Fibroblast of mammary gland (primary cell): ENCODE data around the gene TRMT1.
A peak's percentile ranks its signal among the peaks of the same experiment; 100 is the strongest.

Experiments
- DNase-seq: peaks from one replicate; pipeline ENCODE4 v3.0.0-alpha.2; 2010; ENCODE audit warnings: low read depth
- H3K4me3 ChIP-seq: 2 replicates; pipeline ENCODE4 v1.5.1; 2011; ENCODE audit warnings: low read depth, mild to moderate bottlenecking, low read length, moderate library complexity; ENCODE audit not compliant: control insufficient read depth
- TF ChIP-seq, protein P1 (sequence below): conservative IDR thresholded peaks from 2 replicates; pipeline ENCODE4 v1.5.1; 2011; ENCODE audit warnings: low read depth, low read length, inconsistent platforms; ENCODE audit not compliant: control insufficient read depth, insufficient read depth

The TRMT1 gene

DNA sequence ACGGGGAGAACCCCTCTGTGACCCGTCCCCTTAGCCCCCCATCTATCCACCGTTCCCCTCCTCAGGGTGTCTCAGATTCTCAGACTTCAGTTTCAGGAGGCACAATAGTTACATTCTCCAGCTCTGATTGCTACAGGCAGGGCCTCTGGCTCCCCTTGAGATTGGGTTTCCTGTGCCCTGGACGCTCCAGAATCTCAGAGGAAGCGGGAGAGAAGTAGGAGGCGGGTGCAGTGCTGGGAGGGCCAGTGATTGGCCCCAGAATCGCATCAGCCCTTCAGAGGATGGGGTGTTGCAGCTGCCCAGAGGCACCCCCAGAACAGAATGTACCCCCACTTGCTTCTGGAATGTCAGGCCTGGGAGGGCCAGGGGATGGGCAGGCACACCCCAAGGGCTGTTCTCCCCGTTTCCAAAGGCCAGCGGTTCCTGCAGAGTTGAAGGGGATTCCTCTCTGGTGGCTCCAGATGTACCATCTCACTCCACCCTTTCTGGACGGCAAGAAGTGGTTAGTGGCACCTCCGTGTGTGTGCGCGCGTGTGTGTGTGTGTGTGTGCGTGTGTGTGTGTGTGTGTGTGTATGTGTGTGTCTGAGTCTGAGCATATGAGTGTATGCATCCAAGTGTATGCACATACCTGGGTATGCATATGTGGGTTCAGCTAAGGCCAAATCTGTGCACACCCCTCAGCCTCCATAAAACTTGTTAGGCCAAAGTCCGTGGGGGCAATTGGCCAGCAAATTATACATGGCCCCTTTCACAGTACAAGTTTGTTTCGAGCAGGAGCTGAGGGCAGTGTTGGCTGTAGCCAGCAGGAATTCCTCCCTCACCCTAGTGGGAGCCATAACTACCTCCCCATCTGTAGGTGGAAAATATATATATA, 49.4 kb downstream of the TRMT1 start:
- TF ChIP-seq, protein P1, sequence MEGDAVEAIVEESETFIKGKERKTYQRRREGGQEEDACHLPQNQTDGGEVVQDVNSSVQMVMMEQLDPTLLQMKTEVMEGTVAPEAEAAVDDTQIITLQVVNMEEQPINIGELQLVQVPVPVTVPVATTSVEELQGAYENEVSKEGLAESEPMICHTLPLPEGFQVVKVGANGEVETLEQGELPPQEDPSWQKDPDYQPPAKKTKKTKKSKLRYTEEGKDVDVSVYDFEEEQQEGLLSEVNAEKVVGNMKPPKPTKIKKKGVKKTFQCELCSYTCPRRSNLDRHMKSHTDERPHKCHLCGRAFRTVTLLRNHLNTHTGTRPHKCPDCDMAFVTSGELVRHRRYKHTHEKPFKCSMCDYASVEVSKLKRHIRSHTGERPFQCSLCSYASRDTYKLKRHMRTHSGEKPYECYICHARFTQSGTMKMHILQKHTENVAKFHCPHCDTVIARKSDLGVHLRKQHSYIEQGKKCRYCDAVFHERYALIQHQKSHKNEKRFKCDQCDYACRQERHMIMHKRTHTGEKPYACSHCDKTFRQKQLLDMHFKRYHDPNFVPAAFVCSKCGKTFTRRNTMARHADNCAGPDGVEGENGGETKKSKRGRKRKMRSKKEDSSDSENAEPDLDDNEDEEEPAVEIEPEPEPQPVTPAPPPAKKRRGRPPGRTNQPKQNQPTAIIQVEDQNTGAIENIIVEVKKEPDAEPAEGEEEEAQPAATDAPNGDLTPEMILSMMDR, result no peak
- no peak for DNase-seq
- no peak overlapping the region for H3K4me3 ChIP-seq

DNA sequence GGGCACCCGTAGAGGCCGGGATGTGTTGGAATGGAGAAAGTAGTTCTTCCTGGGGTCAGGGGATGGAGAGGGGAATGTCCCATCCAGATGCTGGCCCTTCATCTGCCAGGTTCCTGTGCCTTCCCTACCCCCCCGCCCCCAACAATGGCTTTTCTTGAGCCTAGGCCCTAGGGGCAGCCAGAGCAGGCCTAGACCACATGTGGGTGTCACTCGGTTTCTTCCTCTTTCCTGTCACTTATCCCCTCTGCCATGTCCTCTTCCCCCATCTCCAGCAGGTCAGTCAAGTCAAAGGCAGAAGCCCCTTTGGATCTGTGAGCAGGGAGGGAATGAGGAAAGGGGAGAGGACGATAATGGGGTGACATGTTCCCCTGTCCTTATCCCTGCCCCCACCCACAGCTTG, 50.3 kb downstream of the TRMT1 start:
- DNase-seq, result no peak
- H3K4me3 ChIP-seq, result no peak overlapping the region
- TF ChIP-seq, protein P1, result no peak

DNA sequence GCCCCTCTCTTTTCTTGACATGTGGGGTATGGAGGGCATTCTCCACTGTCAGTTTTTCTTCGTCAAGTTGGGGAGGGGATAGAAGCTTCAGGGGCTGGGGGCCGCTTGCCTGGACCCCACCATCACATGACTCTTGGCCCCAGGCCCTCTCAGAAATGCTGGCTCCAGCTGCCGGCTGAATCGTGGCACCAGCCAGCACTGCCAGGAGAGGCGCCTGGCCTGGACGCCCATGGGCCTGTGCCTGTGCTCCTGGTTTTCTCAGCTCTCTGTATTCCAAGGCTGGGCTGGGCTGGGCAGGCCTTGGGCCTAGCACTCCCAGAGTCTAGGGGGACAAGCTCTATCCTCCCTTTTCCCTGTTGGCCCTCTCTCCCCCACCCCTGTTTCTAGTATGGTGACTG, 52.4 kb downstream of the TRMT1 start:
- H3K4me3 ChIP-seq, result no peak overlapping the region
- DNase-seq, result no peak
- TF ChIP-seq, protein P1, result no peak

DNA sequence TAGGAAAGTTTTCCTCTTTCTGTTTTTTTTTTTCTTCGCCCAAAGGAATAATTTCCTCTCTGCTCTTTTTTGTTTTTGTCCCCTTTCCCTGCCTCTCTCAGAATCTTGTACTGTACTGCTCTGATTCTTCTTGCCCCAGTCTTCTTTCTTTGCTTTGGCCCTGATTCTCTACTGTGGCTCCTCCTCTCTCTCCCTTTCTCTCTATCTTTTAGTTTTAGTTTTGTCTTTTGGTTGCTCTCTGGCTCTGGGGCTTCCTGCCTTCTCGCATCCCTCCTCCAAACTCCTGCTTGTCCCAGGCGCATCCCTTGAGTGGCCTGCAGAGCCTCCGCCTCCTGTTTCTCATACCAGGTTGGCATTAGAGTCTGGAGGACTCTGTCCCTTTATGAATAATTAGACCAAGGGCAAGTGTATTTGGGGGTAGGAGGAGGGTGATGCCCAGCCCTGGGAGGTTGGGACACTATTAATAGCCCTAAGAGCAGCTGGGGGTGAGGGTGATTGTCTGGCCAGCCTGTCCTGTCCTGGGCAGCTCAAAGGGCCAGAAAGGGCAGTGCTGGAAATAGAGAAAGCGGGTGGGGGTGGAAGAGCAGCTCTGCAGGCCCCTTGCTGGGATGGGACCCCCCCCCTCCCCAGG, 53.0 kb downstream of the TRMT1 start:
- TF ChIP-seq, protein P1, result no peak
- no peak overlapping the region for H3K4me3 ChIP-seq
- no peak for DNase-seq

DNA sequence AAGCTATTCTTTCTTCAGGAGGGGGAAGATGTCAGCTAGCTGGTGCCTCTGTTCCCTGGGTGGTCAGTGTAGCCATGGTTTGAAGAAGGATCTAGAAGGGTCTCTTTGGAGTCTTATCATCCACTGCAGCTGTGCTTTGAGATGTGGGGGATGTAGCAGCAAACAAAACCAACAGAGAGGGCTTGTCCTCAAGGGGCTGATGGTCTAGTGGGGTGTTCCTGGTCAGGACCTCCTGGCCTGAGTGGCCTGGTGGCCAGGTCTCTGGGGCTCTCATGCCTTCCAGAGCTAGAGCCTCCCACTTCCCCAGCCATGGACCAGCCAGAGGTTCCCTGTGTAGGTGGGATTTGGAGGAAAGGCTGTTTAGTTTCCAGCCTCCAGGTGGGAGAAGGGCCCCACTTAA, 54.2 kb downstream of the TRMT1 start:
- TF ChIP-seq, protein P1, result no peak
- DNase-seq, result no peak
- no peak overlapping the region for H3K4me3 ChIP-seq

DNA sequence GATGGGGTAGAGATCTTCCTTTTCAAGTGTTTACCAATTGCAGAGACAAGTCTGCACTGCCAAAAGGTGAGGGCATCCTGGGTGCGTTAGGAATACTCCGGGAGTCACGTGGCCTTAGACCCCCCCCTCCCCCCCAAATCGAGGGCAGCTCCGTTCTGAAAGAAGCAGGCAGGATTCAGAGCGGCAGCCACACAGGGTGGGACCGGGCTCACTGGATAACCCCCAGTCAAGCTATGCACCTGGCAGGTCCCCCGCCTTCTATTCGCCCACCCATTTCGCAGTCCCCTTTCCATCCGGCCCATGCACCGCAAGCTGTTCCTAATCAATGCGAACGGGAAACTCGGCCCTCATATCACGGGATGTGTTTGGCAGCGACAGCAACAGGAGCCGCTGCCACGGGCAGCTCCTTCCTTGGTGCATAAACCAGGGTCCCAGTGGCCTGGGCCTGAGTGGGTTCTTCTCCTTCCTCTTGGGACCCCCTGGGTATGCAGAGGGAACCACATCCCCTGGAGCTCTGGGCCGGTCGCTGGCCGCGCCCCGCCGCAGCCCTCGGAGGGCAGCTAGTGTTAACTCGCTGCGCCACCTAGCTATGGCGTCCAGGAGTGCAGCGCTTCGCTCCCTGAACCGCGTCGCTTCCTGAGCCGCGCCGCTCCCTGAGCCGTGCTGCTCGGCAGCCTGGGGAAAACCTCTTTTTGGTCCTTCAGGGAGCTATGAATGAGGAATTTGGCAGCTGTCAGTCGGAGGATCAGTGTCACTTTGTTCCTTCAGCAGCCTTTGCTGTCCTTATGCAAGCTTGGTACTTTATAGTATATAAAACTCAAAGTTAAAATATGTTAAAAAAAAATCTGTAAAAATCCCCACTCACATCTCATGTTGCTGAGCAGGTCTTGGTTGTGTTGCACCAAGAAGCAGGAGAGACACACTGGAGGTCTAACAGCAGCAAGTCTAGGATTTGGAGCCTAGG, 55.3 kb downstream of the TRMT1 start:
- peak overlapping the region; percentile 29 for H3K4me3 ChIP-seq
- DNase-seq, result peak; percentile 75
- TF ChIP-seq, protein P1, result peak; percentile 86
